Suppressor macrophage treated with lipopolysaccharide for 1 hour (primary cell): Measurements from ENCODE around the gene CEMIP2.
"Not testable (repeated sequence)": the region's sequence is repeated elsewhere in the genome, so short reads cannot be mapped to it uniquely, and the experiment has no call there.

Experiments used
- DNase-seq, 3 donors: peaks; one replicate each; pipeline ENCODE4 v3.0.0-alpha.2; 2020 to 2022

CEMIP2 gene

DNA sequence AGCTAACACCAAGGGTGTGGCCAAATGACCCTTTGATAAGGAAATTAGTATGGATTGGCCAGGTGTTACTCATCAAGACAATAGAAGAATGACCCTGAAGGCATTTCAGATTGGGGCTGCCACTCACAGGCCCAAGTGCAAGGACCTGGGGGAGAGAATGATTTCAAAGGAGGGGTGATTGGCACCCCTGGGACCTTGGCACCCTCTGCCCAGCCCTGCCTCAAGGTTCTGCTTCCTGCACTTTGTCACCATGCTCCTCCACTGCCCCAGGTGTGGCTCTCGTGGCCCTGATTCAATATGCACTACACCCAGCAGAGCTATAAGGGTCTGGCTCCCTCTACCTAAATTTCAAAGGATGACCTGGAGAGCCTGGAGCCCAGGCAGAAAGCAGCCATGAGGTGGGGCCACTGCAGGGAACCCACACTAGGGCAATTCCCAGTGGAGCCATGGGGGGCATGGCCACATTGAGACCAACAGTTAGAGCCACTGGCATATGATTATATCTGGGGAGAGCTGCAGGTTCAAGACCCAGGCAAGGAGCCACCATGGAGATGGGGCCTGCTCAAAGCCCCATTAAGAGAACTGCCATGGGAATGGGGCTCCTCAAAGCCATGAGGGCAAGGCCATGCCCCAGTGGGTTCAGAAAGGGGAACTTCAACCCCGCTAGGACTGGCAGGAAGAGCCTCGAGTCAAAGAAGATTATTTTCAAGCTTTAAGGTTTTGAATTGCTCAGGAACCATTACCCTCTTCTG lies 93.0 kb downstream of the CEMIP2 start:
- no peak for DNase-seq

DNA sequence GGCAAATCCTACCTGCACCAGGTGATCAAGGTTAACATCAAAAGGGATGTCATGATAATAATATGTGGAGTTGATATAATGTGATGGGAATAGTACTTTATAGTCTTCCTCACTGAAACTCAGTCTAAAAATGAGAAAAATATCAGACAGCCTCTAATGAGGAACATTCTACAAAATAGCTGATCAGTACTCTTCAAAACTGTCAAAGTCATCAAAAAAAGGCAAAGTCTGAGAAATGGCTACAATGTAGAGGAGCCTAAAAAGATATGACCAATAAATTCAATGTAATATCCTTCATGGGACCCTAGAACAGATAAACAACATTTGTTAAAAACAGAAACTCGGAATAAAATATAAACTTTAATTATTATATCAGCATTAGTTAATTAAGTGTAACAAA lies 95.7 kb downstream of the CEMIP2 start:
- DNase-seq, result no peak

- no peak for DNase-seq
Observed at GRCh38 chr9:71671289-71671688, 97.0 kb downstream of the CEMIP2 start.

- DNase-seq, result no peak
Observed at GRCh38 chr9:71670121-71670520, 98.2 kb downstream of the CEMIP2 start.

GRCh38 chr9:71669284-71669995 lies 98.9 kb downstream of the CEMIP2 start:
- DNase-seq, result no peak

- DNase-seq, result no peak
Observed at GRCh38 chr9:71668717-71669116, 99.6 kb downstream of the CEMIP2 start.

DNA sequence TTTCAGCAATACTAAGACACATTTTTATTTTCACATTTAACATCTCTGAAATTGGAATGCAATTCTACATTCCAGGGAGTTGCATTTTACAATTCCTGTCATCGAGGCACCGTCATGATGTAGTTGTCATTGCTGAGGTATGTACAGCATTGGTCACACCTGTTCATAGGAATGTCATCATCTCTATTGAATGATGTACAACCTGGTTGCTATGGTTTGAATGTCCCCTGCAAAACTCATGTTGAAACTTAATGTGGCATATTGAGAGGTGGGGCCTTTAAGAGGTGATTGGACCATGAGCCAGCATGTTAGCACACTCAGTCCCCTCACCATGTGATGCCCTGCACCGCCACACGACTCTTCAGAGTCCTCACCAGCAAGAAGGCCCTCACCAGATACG lies 103.1 kb downstream of the CEMIP2 start:
- no peak for DNase-seq

GRCh38 chr9:71664566-71664965 lies 103.7 kb downstream of the CEMIP2 start:
- DNase-seq, result no peak

DNA sequence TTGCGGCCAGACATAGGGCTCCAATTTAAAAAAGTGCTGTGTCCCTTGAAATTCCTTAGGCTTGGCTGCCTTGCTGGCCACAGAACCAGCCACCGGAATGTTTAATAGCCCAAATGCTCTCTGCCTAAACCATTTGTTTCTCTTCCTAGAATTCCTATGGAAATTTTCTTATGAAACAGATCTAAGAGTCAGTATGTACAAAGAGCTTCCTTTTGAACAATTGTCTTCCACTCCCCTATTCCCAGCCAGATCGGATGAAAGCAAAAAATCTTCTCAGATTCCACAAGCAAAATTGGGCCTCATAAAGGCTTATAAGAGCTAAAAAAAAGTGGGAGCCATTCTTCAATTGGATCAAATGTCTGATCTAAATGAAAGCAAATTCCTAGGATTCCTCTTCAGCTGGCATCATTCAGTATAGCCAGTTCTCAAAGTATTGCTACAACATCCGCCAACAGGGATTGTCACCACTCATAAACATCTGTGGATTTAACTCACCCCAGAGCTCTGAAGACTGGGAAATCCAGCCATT lies 104.3 kb downstream of the CEMIP2 start:
- DNase-seq, result no peak

DNA sequence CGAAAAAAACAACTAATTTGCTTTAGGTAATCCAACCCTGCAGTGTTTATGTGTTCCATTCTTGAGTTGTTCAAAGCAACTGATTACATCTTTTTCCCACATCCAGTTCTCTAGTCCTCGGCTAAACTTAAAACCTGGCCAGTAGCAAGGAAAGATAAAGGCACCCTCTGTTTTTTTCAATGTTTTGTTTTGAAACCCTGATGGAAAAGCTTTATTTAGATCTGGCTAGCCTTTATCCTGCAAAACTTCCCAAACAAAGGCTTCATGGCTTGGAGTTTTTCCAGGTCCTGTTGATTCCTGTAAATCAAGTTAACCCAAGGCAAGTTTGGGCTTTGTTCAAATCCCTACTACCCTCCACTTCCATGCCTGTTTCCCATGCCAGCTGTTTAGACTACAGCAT lies 105.1 kb downstream of the CEMIP2 start:
- DNase-seq, result no peak

DNA sequence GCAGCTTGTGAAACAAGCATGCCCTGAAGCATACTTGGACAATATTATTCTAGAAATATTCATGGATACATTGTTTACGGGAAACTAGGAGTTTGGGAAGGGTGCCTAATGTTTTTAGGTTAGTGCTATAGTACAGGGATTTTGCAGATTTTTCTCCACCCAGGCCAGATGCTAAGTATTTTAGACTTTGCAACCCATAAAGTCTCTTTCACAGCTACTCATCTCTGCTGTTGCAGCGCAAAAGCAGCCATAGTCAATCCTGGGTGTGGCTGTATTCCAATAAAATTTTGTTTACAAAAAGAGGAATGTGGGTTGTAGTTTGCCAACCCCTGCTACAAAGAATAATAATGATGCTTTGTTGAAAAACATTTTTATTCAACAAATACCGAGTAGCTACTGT lies 106.2 kb downstream of the CEMIP2 start:
- DNase-seq, result no peak

- not testable (repeated sequence) for DNase-seq
Observed at GRCh38 chr9:71657276-71657675, 111.0 kb downstream of the CEMIP2 start.

DNA sequence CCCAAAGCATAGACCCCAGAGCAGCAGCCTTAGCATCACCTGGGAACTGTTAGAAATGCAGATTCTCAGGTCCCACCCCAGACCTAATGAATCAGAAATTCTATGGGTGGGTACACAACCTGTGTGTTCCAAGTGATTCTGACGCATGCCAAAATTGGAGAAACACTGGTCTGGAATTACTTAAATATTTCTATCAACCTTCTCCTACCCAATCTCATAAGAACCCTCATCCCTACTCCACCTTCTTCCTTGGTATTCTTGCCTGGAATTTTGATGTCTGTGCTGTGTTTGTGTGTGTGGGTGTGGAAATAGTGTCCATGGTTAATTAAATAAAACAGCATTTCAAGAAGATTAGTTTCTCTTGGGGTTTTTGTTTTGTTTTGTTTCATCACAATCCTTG lies 111.8 kb downstream of the CEMIP2 start:
- DNase-seq, result no peak

- DNase-seq, result no peak
Observed at GRCh38 chr9:71655778-71656177, 112.5 kb downstream of the CEMIP2 start.

- DNase-seq, result no peak
Observed at GRCh38 chr9:71655141-71655540, 113.2 kb downstream of the CEMIP2 start.

- DNase-seq, result no peak
Observed at GRCh38 chr9:71652480-71652879, 115.8 kb downstream of the CEMIP2 start.

GRCh38 chr9:71648453-71648852 lies 119.9 kb downstream of the CEMIP2 start:
- no peak for DNase-seq

GRCh38 chr9:71647094-71647591 lies 121.2 kb downstream of the CEMIP2 start:
- DNase-seq, result peak; percentile 87 to 94 (median 87)

DNA sequence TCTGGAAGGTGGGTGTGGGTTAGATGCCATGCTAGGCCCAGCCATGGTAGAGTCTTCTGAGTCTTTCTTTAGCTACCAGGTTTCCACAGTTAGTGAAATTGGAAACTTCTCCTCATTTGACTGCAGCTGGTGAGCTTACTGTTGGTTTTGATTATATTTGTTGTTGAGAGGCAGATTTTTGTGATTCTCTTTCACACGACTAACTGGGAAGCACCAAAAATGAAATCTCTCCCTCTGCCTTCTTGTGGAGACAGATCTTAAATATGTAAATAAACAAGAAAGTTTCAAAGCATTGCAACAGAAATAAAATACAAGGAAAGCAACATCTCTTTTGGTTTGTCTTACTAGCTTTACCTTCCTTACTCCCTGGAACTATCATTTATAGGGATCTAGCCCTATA lies 122.2 kb downstream of the CEMIP2 start:
- DNase-seq, result no peak

- no peak for DNase-seq
Observed at GRCh38 chr9:71644819-71645362, 123.4 kb downstream of the CEMIP2 start.

DNA sequence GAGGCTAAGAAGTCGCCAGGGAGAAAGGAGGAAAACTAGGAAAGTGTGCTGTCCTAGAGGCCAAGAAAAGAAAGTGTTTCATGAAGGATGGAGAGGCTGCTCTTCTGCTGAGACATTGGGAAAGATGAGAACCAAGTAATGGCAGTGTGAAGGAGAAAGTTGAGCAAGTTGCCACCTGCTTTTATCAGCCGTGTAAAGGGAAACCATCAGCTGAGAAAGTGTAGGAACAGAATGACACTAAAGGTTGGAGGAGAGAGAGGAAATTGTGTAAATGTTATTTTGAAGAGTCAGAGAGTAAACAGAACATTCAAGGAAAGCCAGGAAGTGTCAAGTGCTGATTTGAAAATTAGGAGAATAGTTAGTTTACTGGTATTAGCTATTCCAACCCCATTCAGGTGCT lies 125.0 kb downstream of the CEMIP2 start:
- no peak for DNase-seq

- DNase-seq, result peak in 1 of 3 donors; percentile 24
Observed at GRCh38 chr9:71642056-71642455, 126.3 kb downstream of the CEMIP2 start.

- peak; percentile 74 to 92 (median 74) for DNase-seq
Observed at GRCh38 chr9:71638627-71639026, 129.7 kb downstream of the CEMIP2 start.

DNA sequence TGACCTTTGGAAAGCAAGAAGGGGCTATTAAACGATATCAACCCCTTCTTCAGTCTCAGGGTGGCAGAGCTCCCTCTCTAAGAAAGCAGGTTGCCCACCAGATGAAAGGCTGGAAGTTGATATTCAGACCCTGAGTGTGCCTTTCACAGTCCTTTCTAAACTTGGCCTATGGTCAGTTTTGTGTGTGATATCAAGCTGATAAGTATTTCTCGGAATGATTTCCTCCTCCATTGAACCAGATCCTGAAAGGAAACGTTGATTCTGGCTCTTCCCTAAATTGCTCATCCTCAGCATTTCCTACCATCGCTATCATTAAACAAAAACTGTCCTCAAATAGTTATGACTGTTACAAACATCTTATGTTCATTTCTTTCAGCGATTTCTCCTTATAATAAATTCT lies 130.4 kb downstream of the CEMIP2 start:
- no peak for DNase-seq
